RKO (cell line): ENCODE measurements around the gene ACVR1B.

ENCODE experiments used
- DNase-seq: peaks from one replicate; pipeline ENCODE4 v3.0.0-alpha.2; 2016; ENCODE audit warnings: low spot score

The ACVR1B gene

GRCh38 chr12:51951199-51951842 lies at the start of gene ACVR1B:
Gene ACVR1B, plus strand, starts transcription at chr12:51951699. Its CDS starts 45 bp downstream, at chr12:51951744.
- DNase-seq: peak; percentile 91

GRCh38 chr12:51901881-51902280 lies 49.6 kb upstream of the ACVR1B start:
- no peak for DNase-seq

- DNase-seq: no peak
Measured at GRCh38 chr12:51904951-51905470, 46.5 kb upstream of the ACVR1B start.

GRCh38 chr12:51905471-51906429 lies 45.7 kb upstream of the ACVR1B start:
- no peak for DNase-seq

- DNase-seq: no peak
Measured at GRCh38 chr12:51906430-51907082, 44.9 kb upstream of the ACVR1B start.

- no peak for DNase-seq
Measured at GRCh38 chr12:51907083-51907855, 44.2 kb upstream of the ACVR1B start, which contains the start of gene ACVRL1. Gene ACVRL1, plus strand, starts transcription at chr12:51907504. Its CDS starts 4,971 bp downstream, at chr12:51912475.

- DNase-seq: no peak
Measured at GRCh38 chr12:51907856-51908425, 43.6 kb upstream of the ACVR1B start.

- no peak for DNase-seq
Measured at GRCh38 chr12:51908876-51909592, 42.5 kb upstream of the ACVR1B start.

- DNase-seq: no peak
Measured at GRCh38 chr12:51910168-51910567, 41.3 kb upstream of the ACVR1B start.

- no peak for DNase-seq
Measured at GRCh38 chr12:51910691-51911090, 40.8 kb upstream of the ACVR1B start.

- DNase-seq: no peak
Measured at GRCh38 chr12:51911307-51911706, 40.2 kb upstream of the ACVR1B start.

- DNase-seq: no peak
Measured at GRCh38 chr12:51911788-51912711, 39.4 kb upstream of the ACVR1B start.

- DNase-seq: no peak
Measured at GRCh38 chr12:51913071-51914033, 38.1 kb upstream of the ACVR1B start.

GRCh38 chr12:51914034-51914923 lies 37.2 kb upstream of the ACVR1B start:
- no peak for DNase-seq

- no peak for DNase-seq
Measured at GRCh38 chr12:51915003-51915625, 36.4 kb upstream of the ACVR1B start.

- DNase-seq: no peak
Measured at GRCh38 chr12:51915951-51916350, 35.5 kb upstream of the ACVR1B start.
